GM23338 (cell line): ENCODE results near the gene PRKCG.

ENCODE experiments used
- EZH2 ChIP-seq: fragments of 200-600 bp; sonication (generic); IDR thresholded peaks from one replicate; pipeline ENCODE4 v1.8.0; 2017; ENCODE audit warnings: antibody characterized with exemption, mild to moderate bottlenecking, low read depth; ENCODE audit not compliant: unreplicated experiment
- POLR2AphosphoS5 ChIP-seq: IDR thresholded peaks from 2 replicates; pipeline ENCODE4 v1.6.1; 2016; ENCODE audit warnings: antibody characterized with exemption, low read depth
- STAT1 ChIP-seq: IDR thresholded peaks from one replicate; pipeline ENCODE4 v1.6.1; 2016; ENCODE audit warnings: antibody characterized with exemption; ENCODE audit not compliant: unreplicated experiment
- TF ChIP-seq, protein P1 (sequence below), 2 experiments: fragments of 200-600 bp in 1 of 2; sonication (generic) in 1 of 2; conservative IDR thresholded peaks; 2 replicates each; pipeline versions ENCODE4 v1.5.1 to v1.6.1; 2016 to 2017; ENCODE audit warnings: antibody characterized with exemption in 2 of 2, low read depth in 2 of 2, mild to moderate bottlenecking in 2 of 2, moderate library complexity in 1 of 2
- TF ChIP-seq, protein P2 (sequence below): fragments of 250-450 bp; sonication (Bioruptor Pico); IDR thresholded peaks from 2 replicates; pipeline ENCODE4 v1.5.0; 2020; ENCODE audit warnings: mild to moderate bottlenecking, moderate library complexity
- TF ChIP-seq, protein P3 (sequence below): IDR thresholded peaks from one replicate; pipeline ENCODE4 v1.6.1; 2018; ENCODE audit warnings: antibody characterized with exemption; ENCODE audit not compliant: unreplicated experiment

DNA sequence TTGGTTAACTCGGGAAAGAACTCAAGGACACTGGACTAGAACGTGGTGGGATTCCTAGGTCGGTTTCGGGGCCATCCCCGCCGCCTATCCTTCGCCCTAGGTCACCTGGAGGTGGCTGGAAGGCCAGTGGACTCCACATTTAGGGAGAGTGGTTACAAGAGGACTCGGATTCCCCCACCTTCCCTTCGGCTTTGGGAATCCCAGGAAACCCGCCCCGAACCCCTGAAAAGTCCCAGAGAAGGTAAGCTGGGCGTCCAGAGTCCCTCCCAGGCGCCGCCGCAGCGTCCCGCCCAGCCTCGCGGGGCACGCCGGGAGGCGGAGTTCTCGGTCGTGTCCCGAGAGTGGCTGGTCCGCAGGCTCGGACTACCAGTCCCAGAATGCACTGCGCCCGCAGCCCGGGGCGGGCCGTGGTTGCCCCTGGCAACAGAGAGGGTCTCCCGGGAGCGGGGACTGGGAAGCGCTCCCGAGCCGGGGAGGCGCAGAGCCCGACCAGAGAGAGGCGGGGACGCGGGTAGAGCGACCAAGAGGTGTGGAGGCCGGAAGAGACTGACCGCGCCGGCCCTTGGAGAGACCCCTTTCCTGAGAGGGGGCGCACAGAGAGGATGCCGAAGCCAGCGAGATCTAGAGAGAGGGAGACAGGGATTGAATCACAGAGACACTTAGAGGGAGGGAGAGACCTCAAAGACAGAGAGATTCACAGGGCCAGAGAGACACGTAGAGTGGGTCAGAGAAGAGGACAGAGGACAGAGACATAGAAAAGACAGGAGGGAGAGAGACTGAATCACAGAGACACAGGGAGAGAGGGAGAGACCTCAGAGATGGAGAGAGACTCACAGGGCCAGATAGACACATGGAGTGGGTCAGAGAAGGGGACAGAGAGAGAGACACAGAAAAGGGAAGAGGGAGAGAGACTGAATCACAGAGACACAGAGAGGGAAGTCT is 2.6 kb upstream of the PRKCG start:
- TF ChIP-seq, protein P1, sequence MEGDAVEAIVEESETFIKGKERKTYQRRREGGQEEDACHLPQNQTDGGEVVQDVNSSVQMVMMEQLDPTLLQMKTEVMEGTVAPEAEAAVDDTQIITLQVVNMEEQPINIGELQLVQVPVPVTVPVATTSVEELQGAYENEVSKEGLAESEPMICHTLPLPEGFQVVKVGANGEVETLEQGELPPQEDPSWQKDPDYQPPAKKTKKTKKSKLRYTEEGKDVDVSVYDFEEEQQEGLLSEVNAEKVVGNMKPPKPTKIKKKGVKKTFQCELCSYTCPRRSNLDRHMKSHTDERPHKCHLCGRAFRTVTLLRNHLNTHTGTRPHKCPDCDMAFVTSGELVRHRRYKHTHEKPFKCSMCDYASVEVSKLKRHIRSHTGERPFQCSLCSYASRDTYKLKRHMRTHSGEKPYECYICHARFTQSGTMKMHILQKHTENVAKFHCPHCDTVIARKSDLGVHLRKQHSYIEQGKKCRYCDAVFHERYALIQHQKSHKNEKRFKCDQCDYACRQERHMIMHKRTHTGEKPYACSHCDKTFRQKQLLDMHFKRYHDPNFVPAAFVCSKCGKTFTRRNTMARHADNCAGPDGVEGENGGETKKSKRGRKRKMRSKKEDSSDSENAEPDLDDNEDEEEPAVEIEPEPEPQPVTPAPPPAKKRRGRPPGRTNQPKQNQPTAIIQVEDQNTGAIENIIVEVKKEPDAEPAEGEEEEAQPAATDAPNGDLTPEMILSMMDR (conservative IDR thresholded peaks at IDR 0.05; ENCODE audit: low read depth in 2 of 2): no peak
- TF ChIP-seq POLR2AphosphoS5 (peak; percentile 52), EZH2 (no peak), STAT1 (no peak)
- TF ChIP-seq, protein P2, sequence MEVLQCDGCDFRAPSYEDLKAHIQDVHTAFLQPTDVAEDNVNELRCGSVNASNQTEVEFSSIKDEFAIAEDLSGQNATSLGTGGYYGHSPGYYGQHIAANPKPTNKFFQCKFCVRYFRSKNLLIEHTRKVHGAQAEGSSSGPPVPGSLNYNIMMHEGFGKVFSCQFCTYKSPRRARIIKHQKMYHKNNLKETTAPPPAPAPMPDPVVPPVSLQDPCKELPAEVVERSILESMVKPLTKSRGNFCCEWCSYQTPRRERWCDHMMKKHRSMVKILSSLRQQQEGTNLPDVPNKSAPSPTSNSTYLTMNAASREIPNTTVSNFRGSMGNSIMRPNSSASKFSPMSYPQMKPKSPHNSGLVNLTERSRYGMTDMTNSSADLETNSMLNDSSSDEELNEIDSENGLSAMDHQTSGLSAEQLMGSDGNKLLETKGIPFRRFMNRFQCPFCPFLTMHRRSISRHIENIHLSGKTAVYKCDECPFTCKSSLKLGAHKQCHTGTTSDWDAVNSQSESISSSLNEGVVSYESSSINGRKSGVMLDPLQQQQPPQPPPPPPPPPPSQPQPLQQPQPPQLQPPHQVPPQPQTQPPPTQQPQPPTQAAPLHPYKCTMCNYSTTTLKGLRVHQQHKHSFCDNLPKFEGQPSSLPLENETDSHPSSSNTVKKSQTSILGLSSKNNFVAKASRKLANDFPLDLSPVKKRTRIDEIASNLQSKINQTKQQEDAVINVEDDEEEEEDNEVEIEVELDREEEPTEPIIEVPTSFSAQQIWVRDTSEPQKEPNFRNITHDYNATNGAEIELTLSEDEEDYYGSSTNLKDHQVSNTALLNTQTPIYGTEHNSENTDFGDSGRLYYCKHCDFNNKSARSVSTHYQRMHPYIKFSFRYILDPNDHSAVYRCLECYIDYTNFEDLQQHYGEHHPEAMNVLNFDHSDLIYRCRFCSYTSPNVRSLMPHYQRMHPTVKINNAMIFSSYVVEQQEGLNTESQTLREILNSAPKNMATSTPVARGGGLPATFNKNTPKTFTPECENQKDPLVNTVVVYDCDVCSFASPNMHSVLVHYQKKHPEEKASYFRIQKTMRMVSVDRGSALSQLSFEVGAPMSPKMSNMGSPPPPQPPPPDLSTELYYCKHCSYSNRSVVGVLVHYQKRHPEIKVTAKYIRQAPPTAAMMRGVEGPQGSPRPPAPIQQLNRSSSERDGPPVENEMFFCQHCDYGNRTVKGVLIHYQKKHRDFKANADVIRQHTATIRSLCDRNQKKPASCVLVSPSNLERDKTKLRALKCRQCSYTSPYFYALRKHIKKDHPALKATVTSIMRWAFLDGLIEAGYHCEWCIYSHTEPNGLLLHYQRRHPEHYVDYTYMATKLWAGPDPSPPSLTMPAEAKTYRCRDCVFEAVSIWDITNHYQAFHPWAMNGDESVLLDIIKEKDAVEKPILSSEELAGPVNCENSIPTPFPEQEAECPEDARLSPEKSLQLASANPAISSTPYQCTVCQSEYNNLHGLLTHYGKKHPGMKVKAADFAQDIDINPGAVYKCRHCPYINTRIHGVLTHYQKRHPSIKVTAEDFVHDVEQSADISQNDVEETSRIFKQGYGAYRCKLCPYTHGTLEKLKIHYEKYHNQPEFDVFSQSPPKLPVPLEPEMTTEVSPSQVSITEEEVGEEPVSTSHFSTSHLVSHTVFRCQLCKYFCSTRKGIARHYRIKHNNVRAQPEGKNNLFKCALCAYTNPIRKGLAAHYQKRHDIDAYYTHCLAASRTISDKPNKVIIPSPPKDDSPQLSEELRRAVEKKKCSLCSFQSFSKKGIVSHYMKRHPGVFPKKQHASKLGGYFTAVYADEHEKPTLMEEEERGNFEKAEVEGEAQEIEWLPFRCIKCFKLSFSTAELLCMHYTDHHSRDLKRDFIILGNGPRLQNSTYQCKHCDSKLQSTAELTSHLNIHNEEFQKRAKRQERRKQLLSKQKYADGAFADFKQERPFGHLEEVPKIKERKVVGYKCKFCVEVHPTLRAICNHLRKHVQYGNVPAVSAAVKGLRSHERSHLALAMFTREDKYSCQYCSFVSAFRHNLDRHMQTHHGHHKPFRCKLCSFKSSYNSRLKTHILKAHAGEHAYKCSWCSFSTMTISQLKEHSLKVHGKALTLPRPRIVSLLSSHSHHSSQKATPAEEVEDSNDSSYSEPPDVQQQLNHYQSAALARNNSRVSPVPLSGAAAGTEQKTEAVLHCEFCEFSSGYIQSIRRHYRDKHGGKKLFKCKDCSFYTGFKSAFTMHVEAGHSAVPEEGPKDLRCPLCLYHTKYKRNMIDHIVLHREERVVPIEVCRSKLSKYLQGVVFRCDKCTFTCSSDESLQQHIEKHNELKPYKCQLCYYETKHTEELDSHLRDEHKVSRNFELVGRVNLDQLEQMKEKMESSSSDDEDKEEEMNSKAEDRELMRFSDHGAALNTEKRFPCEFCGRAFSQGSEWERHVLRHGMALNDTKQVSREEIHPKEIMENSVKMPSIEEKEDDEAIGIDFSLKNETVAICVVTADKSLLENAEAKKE: no peak
- TF ChIP-seq, protein P3, sequence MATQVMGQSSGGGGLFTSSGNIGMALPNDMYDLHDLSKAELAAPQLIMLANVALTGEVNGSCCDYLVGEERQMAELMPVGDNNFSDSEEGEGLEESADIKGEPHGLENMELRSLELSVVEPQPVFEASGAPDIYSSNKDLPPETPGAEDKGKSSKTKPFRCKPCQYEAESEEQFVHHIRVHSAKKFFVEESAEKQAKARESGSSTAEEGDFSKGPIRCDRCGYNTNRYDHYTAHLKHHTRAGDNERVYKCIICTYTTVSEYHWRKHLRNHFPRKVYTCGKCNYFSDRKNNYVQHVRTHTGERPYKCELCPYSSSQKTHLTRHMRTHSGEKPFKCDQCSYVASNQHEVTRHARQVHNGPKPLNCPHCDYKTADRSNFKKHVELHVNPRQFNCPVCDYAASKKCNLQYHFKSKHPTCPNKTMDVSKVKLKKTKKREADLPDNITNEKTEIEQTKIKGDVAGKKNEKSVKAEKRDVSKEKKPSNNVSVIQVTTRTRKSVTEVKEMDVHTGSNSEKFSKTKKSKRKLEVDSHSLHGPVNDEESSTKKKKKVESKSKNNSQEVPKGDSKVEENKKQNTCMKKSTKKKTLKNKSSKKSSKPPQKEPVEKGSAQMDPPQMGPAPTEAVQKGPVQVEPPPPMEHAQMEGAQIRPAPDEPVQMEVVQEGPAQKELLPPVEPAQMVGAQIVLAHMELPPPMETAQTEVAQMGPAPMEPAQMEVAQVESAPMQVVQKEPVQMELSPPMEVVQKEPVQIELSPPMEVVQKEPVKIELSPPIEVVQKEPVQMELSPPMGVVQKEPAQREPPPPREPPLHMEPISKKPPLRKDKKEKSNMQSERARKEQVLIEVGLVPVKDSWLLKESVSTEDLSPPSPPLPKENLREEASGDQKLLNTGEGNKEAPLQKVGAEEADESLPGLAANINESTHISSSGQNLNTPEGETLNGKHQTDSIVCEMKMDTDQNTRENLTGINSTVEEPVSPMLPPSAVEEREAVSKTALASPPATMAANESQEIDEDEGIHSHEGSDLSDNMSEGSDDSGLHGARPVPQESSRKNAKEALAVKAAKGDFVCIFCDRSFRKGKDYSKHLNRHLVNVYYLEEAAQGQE: no peak
